WTC11 (cell line): Measurements from ENCODE around the gene IFNK. TPM values are rescaled to one million over a fixed set of nuclear protein-coding genes. Genes with fewer than 3 reads are reported as not detected.
A peak's percentile ranks its signal among the peaks of the same experiment; 100 is the strongest.

Experiments
- ATAC-seq: fragments of 200-7000 bp; cut with Tn5 transposase; 2 replicates; pipeline ENCODE4 v1.10.0; 2021; ENCODE audit warnings: mild to moderate bottlenecking, moderate library complexity
- CTCF ChIA-PET: fragments of 300-600 bp; sonication (Branson Sonifier 250); formaldehyde crosslinking; loops from one replicate; lab custom pipeline; 2021; ENCODE audit warnings: antibody characterized with exemption; lab: Charles Lee
- POLR2A ChIA-PET: fragments of 350-600 bp; sonication (Branson Sonifier 250); formaldehyde crosslinking; loops from one replicate; lab custom pipeline; 2021; ENCODE audit warnings: antibody characterized with exemption; lab: Charles Lee
- DNase-seq: peaks from one replicate; pipeline ENCODE4 v3.0.0; 2021; ENCODE audit warnings: low spot score
- H3K27ac Mint-ChIP-seq: 2 replicates; pipeline ENCODE4 v1.8.0; 2021; ENCODE audit warnings: mixed read lengths
- H3K27me3 Mint-ChIP-seq: 2 replicates; pipeline ENCODE4 v1.8.0; 2021; ENCODE audit warnings: low read depth, mild to moderate bottlenecking, moderate library complexity, mixed read lengths
- H3K36me3 Mint-ChIP-seq: 2 replicates; pipeline ENCODE4 v1.8.0; 2021; ENCODE audit warnings: mixed read lengths
- H3K4me1 Mint-ChIP-seq: 2 replicates; pipeline ENCODE4 v1.8.0; 2022; ENCODE audit warnings: mixed read lengths
- H3K4me3 Mint-ChIP-seq: 2 replicates; pipeline ENCODE4 v1.8.0; 2021; ENCODE audit warnings: mild to moderate bottlenecking, moderate library complexity, mixed read lengths
- H3K9me3 Mint-ChIP-seq: 2 replicates; pipeline ENCODE4 v1.8.0; 2021; ENCODE audit warnings: mixed read lengths
- ERG ChIP-seq: fragments of 250-450 bp; sonication (Bioruptor Pico); IDR thresholded peaks from 2 replicates; pipeline ENCODE4 v1.8.0; 2021; ENCODE audit warnings: mild to moderate bottlenecking
- FOXK1 ChIP-seq: sonication (generic); formaldehyde crosslinking; IDR thresholded peaks from 2 replicates; pipeline ENCODE4 v1.8.0; 2022; ENCODE audit warnings: mild to moderate bottlenecking, moderate library complexity, missing genetic modification reagents
- IRF2 ChIP-seq: sonication (generic); formaldehyde crosslinking; IDR thresholded peaks from 2 replicates; pipeline ENCODE4 v1.8.0; 2022; ENCODE audit warnings: low read depth, missing genetic modification reagents, borderline replicate concordance
- TP53 ChIP-seq: sonication (generic); formaldehyde crosslinking; IDR thresholded peaks from 2 replicates; pipeline ENCODE4 v1.8.1; 2023; ENCODE audit warnings: mild to moderate bottlenecking, missing genetic modification reagents
- ZNF263 ChIP-seq: sonication (generic); formaldehyde crosslinking; IDR thresholded peaks from 2 replicates; pipeline ENCODE4 v1.8.1; 2022; ENCODE audit warnings: low read depth, mild to moderate bottlenecking, moderate library complexity, missing genetic modification reagents
- total RNA-seq: library from RNA; stranded (reverse); gene quantifications from 3 replicates; pipeline ENCODE4 v1.2.3, GENCODE V29; 2021
- TF ChIP-seq, protein P1 (sequence below): sonication (generic); formaldehyde crosslinking; IDR thresholded peaks from 2 replicates; pipeline ENCODE4 v1.8.1; 2022; ENCODE audit warnings: missing genetic modification reagents, borderline replicate concordance
- TF ChIP-seq, protein P2 (sequence below): sonication (generic); formaldehyde crosslinking; IDR thresholded peaks from 2 replicates; pipeline ENCODE4 v1.8.1; 2022; ENCODE audit warnings: low read depth, mild to moderate bottlenecking, moderate library complexity, missing genetic modification reagents, borderline replicate concordance
- TF ChIP-seq, protein P3 (sequence below): sonication (generic); formaldehyde crosslinking; IDR thresholded peaks from 2 replicates; pipeline ENCODE4 v1.8.0; 2023; ENCODE audit warnings: missing genetic modification reagents, mild to moderate bottlenecking, borderline replicate concordance
- TF ChIP-seq, protein P4 (sequence below): sonication (generic); formaldehyde crosslinking; IDR thresholded peaks from 2 replicates; pipeline ENCODE4 v1.8.0; 2022; ENCODE audit warnings: mild to moderate bottlenecking, missing genetic modification reagents
- TF ChIP-seq, protein P5 (sequence below): sonication (generic); formaldehyde crosslinking; IDR thresholded peaks from 2 replicates; pipeline ENCODE4 v1.8.0; 2023; ENCODE audit warnings: missing genetic modification reagents
- TF ChIP-seq, protein P6 (sequence below): fragments of 250-450 bp; sonication (Bioruptor Pico); IDR thresholded peaks from 2 replicates; pipeline ENCODE4 v1.9.0; 2021; ENCODE audit warnings: mild to moderate bottlenecking

The IFNK gene
- total RNA-seq, 1 experiment from 2014 or later: not detected

DNA sequence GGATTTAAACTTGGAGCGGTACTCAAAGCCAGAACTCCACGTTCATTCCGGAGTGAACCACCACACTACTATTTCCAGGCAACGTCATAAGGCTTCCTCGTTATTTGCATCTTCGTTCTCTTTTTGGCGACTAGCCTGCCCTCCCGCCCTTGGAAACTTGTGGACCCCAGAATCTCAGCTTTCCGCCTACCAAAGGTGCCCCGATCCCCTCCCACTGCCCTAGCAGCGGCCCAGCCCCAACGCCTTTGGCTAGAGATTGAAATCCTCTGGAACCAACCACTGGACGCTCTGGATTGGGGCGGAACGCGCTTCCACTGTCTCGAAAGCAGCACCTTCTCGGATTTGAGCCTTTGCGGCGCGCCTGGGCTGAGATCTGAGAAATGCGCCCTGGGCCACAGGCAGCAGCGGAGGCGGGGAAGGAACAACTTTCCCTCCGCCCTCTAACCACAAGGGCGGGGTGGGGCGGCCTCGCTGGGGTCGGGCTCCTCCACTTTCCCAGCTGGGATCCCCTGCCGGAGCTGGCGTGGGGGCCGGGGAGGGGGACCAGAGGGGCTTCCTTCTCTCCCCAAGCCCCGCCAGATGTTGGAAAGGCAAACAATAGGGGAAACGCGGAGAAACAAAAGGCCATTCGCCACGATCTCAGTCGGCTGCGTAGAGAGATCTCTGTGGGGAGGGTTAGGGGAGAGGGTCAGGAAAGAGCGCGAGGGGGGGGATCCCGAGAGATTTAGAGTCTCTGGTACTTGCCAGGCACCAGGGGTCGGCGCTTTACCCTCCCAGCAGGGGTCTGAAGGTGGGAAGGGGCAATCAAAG is 4.2 kb downstream of the IFNK start (continued):
- TF ChIP-seq FOXK1 (CRISPR knock-in tag): no peak
- TF ChIP-seq, protein P1, sequence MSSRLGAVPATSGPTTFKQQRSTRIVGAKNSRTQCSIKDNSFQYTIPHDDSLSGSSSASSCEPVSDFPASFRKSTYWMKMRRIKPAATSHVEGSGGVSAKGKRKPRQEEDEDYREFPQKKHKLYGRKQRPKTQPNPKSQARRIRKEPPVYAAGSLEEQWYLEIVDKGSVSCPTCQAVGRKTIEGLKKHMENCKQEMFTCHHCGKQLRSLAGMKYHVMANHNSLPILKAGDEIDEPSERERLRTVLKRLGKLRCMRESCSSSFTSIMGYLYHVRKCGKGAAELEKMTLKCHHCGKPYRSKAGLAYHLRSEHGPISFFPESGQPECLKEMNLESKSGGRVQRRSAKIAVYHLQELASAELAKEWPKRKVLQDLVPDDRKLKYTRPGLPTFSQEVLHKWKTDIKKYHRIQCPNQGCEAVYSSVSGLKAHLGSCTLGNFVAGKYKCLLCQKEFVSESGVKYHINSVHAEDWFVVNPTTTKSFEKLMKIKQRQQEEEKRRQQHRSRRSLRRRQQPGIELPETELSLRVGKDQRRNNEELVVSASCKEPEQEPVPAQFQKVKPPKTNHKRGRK (CRISPR knock-in tag): no peak
- TF ChIP-seq, all 79 proteins: peak for 7

GRCh38 chr9:27528886-27529315 is 4.8 kb downstream of the IFNK start:
- no peaks in the 10 kb centered on the region for H3K9me3 Mint-ChIP-seq
- H3K4me1 Mint-ChIP-seq: peaks cover 57% of the 10 kb centered on the region
- TF ChIP-seq, protein P2, sequence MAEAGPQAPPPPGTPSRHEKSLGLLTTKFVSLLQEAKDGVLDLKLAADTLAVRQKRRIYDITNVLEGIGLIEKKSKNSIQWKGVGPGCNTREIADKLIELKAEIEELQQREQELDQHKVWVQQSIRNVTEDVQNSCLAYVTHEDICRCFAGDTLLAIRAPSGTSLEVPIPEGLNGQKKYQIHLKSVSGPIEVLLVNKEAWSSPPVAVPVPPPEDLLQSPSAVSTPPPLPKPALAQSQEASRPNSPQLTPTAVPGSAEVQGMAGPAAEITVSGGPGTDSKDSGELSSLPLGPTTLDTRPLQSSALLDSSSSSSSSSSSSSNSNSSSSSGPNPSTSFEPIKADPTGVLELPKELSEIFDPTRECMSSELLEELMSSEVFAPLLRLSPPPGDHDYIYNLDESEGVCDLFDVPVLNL (CRISPR knock-in tag): 0 out of 2 replicates have a peak, but pooled peaks have one; percentile 2
- TF ChIP-seq, protein P3, sequence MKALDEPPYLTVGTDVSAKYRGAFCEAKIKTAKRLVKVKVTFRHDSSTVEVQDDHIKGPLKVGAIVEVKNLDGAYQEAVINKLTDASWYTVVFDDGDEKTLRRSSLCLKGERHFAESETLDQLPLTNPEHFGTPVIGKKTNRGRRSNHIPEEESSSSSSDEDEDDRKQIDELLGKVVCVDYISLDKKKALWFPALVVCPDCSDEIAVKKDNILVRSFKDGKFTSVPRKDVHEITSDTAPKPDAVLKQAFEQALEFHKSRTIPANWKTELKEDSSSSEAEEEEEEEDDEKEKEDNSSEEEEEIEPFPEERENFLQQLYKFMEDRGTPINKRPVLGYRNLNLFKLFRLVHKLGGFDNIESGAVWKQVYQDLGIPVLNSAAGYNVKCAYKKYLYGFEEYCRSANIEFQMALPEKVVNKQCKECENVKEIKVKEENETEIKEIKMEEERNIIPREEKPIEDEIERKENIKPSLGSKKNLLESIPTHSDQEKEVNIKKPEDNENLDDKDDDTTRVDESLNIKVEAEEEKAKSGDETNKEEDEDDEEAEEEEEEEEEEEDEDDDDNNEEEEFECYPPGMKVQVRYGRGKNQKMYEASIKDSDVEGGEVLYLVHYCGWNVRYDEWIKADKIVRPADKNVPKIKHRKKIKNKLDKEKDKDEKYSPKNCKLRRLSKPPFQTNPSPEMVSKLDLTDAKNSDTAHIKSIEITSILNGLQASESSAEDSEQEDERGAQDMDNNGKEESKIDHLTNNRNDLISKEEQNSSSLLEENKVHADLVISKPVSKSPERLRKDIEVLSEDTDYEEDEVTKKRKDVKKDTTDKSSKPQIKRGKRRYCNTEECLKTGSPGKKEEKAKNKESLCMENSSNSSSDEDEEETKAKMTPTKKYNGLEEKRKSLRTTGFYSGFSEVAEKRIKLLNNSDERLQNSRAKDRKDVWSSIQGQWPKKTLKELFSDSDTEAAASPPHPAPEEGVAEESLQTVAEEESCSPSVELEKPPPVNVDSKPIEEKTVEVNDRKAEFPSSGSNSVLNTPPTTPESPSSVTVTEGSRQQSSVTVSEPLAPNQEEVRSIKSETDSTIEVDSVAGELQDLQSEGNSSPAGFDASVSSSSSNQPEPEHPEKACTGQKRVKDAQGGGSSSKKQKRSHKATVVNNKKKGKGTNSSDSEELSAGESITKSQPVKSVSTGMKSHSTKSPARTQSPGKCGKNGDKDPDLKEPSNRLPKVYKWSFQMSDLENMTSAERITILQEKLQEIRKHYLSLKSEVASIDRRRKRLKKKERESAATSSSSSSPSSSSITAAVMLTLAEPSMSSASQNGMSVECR (CRISPR knock-in tag): 0 out of 2 replicates have a peak, but pooled peaks have one; percentile 3
- TF ChIP-seq IRF2 (CRISPR knock-in tag) (no peak), ZNF263 (CRISPR knock-in tag) (peak; percentile 14; the same call in 1 of the 2 replicates)
- TF ChIP-seq, protein P4, sequence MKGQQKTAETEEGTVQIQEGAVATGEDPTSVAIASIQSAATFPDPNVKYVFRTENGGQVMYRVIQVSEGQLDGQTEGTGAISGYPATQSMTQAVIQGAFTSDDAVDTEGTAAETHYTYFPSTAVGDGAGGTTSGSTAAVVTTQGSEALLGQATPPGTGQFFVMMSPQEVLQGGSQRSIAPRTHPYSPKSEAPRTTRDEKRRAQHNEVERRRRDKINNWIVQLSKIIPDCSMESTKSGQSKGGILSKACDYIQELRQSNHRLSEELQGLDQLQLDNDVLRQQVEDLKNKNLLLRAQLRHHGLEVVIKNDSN (CRISPR knock-in tag): 0 out of 2 replicates have a peak, but pooled peaks have one; percentile 10
- TF ChIP-seq, protein P5, sequence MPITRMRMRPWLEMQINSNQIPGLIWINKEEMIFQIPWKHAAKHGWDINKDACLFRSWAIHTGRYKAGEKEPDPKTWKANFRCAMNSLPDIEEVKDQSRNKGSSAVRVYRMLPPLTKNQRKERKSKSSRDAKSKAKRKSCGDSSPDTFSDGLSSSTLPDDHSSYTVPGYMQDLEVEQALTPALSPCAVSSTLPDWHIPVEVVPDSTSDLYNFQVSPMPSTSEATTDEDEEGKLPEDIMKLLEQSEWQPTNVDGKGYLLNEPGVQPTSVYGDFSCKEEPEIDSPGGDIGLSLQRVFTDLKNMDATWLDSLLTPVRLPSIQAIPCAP: no peak
- TF ChIP-seq, all 79 proteins: peak for 4
- peak overlapping the region; percentile 73 for H3K27ac Mint-ChIP-seq
- POLR2A ChIA-PET: no interaction called here
- peak; percentile 61 for DNase-seq
- CTCF ChIA-PET: interaction anchor here (0.8 to 2.6 kb wide), 11 partner anchors 10 to 201 kb away, joined by 3 to 35 read pairs (median 5); no protein-coding TSS in a partner anchor
- ATAC-seq: peak; percentile 54
- H3K4me3 Mint-ChIP-seq: peak overlapping the region; percentile 94
- H3K36me3 Mint-ChIP-seq: peaks cover 5% of the 10 kb centered on the region; the same call in 1 of the 2 replicates
- H3K27me3 Mint-ChIP-seq: peaks cover 3% of the 10 kb centered on the region; the same call in 1 of the 2 replicates

DNA sequence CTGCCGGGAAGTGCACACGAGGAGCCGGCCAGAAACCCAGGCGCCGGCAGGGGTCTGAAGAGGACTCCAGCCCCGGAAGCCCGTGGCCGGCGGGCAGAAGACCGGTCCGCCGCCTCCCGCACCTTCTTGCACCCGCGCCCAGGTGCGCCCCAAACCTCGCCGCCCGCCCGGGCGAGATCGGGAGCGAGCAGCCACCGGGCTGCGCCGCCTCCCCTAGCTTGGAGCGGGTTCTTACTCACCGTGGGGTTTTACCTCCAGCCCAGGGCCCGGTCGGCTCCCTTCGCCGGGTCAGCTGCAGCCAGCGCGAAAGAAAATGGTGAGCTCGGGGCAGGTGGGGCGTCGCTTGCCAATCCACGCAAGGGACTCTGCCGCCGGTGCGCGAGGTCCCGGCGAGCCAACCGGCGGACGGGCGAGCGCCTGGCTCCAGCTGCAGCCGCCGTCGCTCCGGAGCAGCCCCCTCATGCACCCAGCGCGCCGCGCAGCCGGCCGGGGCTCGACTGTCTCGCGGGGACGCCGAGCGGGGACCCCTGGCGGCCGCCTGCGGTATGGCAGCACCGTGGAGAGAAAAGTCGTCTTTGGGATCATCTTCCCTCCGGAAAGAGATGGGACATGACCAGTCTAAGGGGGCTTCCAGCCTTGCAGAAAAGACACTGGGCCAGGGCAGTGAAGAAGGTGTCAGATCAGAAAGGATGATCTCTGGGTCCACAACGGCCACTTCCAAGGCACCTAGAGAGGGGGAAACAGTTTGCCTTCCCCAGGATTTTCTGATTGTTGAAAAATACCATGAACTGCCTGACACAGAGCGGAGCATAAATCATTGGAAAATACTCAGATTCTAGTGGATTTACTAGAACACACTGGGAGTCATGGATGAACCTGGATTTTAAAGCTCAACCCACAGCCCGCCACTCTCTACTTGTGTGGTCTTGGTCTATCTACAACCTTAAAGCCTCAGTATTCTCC is 5.5 kb downstream of the IFNK start, which contains the start of gene MOB3B:
Gene MOB3B (minus strand): TSS at position 499 of the 963 bp plus-strand sequence. CDS start 74,264 bp downstream, outside the sequence.
- H3K27ac Mint-ChIP-seq: peak within 1 kb of the TSS; percentile 73
- H3K4me3 Mint-ChIP-seq: peak within 1 kb of the TSS; percentile 94
- no peaks in the 10 kb centered on the region for H3K36me3 Mint-ChIP-seq
- peak; percentile 92 for DNase-seq
- ATAC-seq: peak; percentile 61
- H3K27me3 Mint-ChIP-seq: peaks cover 3% of the 10 kb centered on the region; the same call in 1 of the 2 replicates
- peaks cover 50% of the 10 kb centered on the region for H3K4me1 Mint-ChIP-seq
- no peaks in the 10 kb centered on the region for H3K9me3 Mint-ChIP-seq
- ChIA-PET CTCF (interaction anchor here (0.8 to 2.6 kb wide), 10 partner anchors 9 to 197 kb away, joined by 3 to 35 read pairs (median 5); no protein-coding TSS in a partner anchor), POLR2A (no interaction called here)
- TF ChIP-seq ZNF263 (CRISPR knock-in tag) (no peak), TP53 (no peak), ERG (CRISPR knock-in tag) (no peak)
- TF ChIP-seq, protein P6, sequence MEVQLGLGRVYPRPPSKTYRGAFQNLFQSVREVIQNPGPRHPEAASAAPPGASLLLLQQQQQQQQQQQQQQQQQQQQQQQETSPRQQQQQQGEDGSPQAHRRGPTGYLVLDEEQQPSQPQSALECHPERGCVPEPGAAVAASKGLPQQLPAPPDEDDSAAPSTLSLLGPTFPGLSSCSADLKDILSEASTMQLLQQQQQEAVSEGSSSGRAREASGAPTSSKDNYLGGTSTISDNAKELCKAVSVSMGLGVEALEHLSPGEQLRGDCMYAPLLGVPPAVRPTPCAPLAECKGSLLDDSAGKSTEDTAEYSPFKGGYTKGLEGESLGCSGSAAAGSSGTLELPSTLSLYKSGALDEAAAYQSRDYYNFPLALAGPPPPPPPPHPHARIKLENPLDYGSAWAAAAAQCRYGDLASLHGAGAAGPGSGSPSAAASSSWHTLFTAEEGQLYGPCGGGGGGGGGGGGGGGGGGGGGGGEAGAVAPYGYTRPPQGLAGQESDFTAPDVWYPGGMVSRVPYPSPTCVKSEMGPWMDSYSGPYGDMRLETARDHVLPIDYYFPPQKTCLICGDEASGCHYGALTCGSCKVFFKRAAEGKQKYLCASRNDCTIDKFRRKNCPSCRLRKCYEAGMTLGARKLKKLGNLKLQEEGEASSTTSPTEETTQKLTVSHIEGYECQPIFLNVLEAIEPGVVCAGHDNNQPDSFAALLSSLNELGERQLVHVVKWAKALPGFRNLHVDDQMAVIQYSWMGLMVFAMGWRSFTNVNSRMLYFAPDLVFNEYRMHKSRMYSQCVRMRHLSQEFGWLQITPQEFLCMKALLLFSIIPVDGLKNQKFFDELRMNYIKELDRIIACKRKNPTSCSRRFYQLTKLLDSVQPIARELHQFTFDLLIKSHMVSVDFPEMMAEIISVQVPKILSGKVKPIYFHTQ: no peak
- TF ChIP-seq, protein P1 (CRISPR knock-in tag): 0 out of 2 replicates have a peak, but pooled peaks have one; percentile 49
